Measurements from ENCODE around the gene RDH11.

Gene RDH11

GRCh38 chr14:67645414-67645813 is 50.1 kb downstream of the RDH11 start:
- no peak for DNase-seq

DNA sequence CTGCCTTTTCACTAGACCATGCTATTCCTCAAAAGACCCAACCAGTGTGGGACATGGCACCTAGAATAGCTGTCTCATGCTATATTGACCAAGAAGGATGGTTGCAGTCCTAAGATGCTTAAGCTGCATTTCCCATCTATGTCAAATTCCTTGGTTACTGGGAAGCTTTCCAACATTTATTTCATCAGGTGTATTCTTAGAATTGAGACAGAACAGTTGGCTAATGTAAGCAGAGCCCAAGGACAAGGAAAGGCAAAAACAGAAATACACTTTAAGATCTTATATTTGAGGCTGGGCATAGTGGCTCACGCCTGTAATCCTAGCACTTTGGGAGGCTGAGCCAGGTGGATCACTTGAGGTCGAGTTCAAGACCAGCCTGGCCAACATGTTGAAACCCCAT is 51.1 kb downstream of the RDH11 start:
- DNase-seq, result no peak

DNA sequence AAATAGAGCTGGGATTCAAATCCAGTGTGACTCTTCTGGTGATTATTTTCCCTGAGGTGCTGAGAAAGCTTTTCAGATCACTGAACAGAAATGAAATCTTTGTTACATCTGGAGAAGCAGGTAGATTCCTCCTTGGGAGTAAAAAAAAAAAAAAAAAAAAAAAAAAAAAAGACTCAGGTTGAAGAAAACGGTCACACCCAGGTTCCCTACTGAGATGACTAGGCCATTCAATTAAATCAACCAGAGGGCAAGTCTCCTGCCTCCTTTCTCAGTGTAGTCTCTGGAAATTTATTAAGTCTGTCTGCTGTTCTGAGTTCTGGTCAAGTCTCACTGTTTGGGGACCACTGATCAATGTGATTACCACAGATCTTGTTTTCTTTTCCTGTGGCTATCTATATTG is 51.9 kb downstream of the RDH11 start:
- no peak for DNase-seq

DNA sequence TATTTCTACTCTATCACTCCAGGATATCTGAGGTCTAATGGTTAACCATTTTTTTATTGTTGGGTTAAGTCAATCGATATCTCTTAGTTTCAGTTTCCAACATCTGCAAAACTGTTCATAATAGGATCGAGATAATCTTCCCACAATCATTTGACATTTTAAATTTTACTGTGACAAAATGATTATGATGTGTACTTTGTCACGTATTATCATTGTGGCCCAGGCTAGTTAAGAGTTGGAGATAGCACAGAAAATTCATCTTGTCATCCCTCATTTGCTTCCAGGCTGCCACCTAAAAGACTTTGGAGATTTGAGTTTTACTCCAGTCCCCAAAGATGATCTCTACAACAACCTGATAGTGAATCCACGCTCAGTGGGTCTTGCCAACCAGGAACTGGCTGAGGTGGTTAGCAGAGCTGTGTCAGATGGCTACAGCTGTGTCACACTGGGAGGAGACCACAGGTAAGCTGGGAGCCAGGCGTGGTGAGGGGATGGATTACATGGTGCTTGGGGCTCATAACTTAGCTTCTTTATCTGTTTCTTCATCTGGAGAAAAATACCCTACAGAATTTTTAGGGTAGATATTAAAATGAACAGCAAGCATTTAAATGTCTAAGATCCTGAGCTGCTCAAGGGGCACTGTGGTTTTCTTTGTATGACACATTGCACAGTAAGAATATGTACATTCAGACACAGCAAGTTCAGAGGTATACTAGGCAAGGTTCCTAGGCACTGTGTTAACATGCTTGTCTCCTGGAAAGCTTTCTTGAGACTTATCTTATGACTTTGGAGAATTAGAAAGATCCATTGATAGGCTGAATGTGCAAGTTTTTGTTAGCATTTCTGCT is 53.4 kb downstream of the RDH11 start:
- no peak for DNase-seq

DNA sequence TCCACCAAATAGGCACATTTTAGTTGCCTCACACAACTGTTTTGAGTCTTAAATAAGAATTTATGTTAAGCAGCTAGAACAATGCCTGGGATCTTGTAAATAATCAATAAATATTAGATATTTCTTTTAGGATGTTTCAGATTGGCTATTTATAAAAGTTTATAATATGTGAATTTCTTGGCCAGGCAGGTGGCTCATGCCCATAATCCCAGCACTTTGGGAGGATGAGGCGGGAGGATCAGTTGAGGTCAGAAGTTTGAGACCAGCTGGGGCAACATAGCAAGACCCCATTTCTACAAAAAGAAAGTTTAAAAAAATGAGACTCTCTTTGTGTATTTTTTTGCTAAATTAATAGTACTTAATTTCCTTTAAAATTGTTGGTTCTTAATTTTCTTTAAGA is 54.1 kb downstream of the RDH11 start:
- DNase-seq, result no peak

DNA sequence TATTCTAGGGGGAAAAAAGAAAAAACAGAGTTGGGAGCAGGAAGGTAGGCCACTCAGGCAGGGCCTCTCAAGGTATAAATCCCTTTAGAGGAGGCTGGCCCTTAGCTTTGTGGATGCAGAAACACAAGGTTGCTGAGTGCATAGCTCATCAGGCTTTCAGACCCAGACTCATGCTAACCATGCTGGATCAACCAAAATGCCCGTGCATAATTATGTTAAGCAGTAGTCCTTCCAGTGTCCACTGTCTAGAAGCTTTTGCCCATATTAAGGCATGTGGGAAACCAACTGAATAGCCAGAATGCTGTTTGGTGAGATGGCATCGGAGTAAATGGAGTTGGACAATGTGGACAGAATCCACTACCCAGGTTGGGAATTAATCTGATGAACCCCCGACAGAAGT is 56.9 kb downstream of the RDH11 start:
- DNase-seq, result no peak

DNA sequence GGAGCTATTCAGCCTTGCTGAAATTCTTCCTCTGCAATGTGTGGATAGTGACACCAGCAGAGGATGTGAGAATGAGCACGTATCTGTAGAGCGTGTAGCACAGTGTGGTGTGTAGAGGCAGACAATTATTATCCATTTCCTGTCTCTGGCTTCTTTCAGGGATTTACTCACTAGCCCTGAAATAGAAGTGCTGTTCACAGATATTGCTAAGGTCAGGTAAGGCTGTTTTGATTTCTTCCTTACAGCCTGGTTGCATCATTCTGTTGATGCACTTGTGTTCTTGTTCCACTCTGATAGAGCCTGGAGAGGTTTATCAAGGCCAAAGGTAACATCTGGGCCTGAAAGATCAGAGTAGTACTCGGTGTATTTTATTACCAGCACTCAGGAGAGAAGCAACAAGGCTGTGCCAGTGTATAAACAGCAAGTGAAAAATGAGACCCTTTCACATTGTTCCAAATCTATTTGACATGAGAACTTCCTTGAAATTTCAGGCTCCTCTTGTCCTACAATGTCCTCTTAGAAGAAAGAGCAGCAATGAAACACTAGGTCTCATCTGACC is 59.1 kb downstream of the RDH11 start:
- no peak for DNase-seq

DNA sequence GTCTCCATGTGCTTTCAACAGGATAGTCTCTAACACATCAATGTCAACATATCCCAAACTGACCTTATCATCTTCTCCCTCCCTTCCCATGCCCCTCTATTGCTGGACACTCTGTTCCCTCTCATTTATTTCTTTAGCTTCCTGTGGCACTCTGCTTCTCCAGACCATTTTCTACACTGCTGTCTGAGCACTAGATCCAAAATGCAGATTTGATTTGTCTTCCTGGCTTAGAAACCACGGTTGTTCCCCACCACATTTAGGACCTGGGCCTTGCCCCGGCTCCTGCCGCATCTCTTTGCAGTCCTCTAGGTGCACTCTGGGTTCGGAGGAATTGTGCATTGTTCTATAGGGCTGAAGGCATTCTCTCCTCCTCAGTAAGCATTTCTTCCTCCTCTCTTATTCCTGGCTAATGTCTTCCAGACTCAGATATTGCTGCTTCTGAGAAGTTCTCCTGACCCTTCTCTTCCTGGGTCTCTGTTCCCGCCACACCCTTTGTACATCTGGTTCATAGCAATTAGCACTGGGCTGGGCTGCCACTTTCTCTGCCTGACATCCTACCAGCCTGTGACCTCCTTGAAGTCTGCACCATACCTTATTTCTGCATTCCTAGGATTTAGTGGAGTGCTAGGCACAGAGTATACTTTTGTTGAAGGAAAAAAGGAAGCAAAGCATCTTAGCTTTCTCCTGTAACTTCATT is 62.0 kb downstream of the RDH11 start:
- DNase-seq, result no peak

GRCh38 chr14:67630938-67631337 is 64.6 kb downstream of the RDH11 start:
- no peak for DNase-seq

- no peak for DNase-seq
These were observed 65.4 kb downstream of the RDH11 start for GRCh38 chr14:67630186-67630585.

DNA sequence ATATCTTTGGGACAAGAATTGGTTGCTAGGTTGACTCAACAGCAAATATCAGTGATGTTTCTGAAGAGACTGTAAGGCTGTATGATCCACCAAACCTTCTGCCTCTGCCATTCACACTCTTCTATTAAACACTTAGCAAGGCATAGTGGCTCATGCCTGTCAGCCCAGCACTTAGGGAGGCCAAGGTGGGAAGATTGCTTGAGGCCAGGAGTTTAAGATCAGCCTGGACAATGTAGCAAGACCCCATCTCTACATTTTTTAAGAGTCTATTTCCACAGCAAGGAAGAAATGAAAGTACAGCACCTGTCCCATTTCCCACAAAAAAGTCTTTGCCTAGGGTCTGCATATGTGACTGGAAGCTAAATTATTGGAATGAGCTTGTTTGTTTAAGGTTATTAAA is 68.0 kb downstream of the RDH11 start:
- no peak for DNase-seq
